NCI-H146 treated with DMSO at 0.1 percent for 48 hours (cell line): Measurements from ENCODE around the gene PHYHIPL.
"Not testable (repeated sequence)": the region's sequence is repeated elsewhere in the genome, so short reads cannot be mapped to it uniquely, and the experiment has no call there.

Experiments
- DNase-seq: peaks from one replicate; lab custom pipeline; 2025; ENCODE audit not compliant: unreplicated experiment; lab: John Stamatoyannopoulos, UW

Gene PHYHIPL

GRCh38 chr10:59190332-59190731, 13.9 kb downstream of the PHYHIPL start:
- no peak for DNase-seq

- no peak for DNase-seq
These were observed 29.8 kb downstream of the PHYHIPL start for GRCh38 chr10:59206204-59206720.

- DNase-seq, result no peak
These were observed 35.9 kb downstream of the PHYHIPL start for GRCh38 chr10:59212301-59212798.

GRCh38 chr10:59214160-59214559, 37.7 kb downstream of the PHYHIPL start:
- DNase-seq, result no peak

- no peak for DNase-seq
These were observed 39.9 kb downstream of the PHYHIPL start for GRCh38 chr10:59216178-59216869.

- DNase-seq, result no peak
These were observed 46.3 kb downstream of the PHYHIPL start for GRCh38 chr10:59222788-59223187.

- not testable (repeated sequence) for DNase-seq
These were observed 47.2 kb downstream of the PHYHIPL start for GRCh38 chr10:59223597-59223996.

GRCh38 chr10:59225211-59225610, 48.8 kb downstream of the PHYHIPL start:
- no peak for DNase-seq

- DNase-seq, result no peak
These were observed 50.8 kb downstream of the PHYHIPL start for GRCh38 chr10:59227136-59227673.

GRCh38 chr10:59229441-59229840, 53.0 kb downstream of the PHYHIPL start:
- DNase-seq, result no peak

- DNase-seq, result no peak
These were observed 57.8 kb downstream of the PHYHIPL start for GRCh38 chr10:59234194-59234593.

- peak; percentile 15 for DNase-seq
These were observed 58.5 kb downstream of the PHYHIPL start for GRCh38 chr10:59234816-59235429.

GRCh38 chr10:59236064-59236697, 59.7 kb downstream of the PHYHIPL start:
- no peak for DNase-seq

- DNase-seq, result no peak
These were observed 61.3 kb downstream of the PHYHIPL start for GRCh38 chr10:59237775-59238174.

- DNase-seq, result not testable (repeated sequence)
These were observed 62.7 kb downstream of the PHYHIPL start for GRCh38 chr10:59239108-59239507.

GRCh38 chr10:59240582-59241183, 64.2 kb downstream of the PHYHIPL start:
- DNase-seq, result peak; percentile 34

GRCh38 chr10:59242057-59242456, 65.6 kb downstream of the PHYHIPL start:
- DNase-seq, result no peak

GRCh38 chr10:59242991-59243390, 66.5 kb downstream of the PHYHIPL start:
- DNase-seq, result no peak

GRCh38 chr10:59243611-59244195, 67.3 kb downstream of the PHYHIPL start:
- DNase-seq, result no peak

GRCh38 chr10:59244871-59245270, 68.4 kb downstream of the PHYHIPL start:
- DNase-seq, result no peak

- no peak for DNase-seq
These were observed 69.2 kb downstream of the PHYHIPL start for GRCh38 chr10:59245686-59246085.
